Measurements from ENCODE around the gene ARL14EPL. TPM values are rescaled to one million over a fixed set of nuclear protein-coding genes. Genes with fewer than 3 reads are reported as not detected.
"Not testable (repeated sequence)": the region's sequence is repeated elsewhere in the genome, so short reads cannot be mapped to it uniquely, and the experiment has no call there.

ARL14EPL gene
- total RNA-seq, 1 donor from 2014 or later: not detected

GRCh38 chr5:116084871-116085715 lies 52.8 kb downstream of the ARL14EPL start, which contains the start of gene COMMD10:
Gene COMMD10 (plus strand): TSS chr5:116085025.
- peaks cover 7% of the 10 kb centered on the region for H3K36me3 Mint-ChIP-seq (ENCODE audit: low read depth, unreplicated experiment)
- Histone ChIP-seq H3K27me3 (ENCODE audit: insufficient read depth, low read length) (no peaks in the 10 kb centered on the region), H3K36me3 (ENCODE audit: insufficient read depth, low read length) (peaks cover 7% of the 10 kb centered on the region), H3K4me1 (ENCODE audit: insufficient read depth, low read length) (peaks cover 6% of the 10 kb centered on the region), H3K4me3 (ENCODE audit: insufficient read depth, low read depth, low read length) (peak within 1 kb of the TSS; percentile 75), H3K27ac (ENCODE audit: low read depth, low read length) (peak within 1 kb of the TSS; percentile 90), H3K4me2 (ENCODE audit: low read length) (peak within 1 kb of the TSS; percentile 87), H3K9ac (ENCODE audit: low read length) (peak within 1 kb of the TSS; percentile 92), H4K20me1 (ENCODE audit: insufficient read depth, low read length) (no peaks in the 10 kb centered on the region), H2AFZ (ENCODE audit: low read depth, low read length) (peak within 1 kb of the TSS; percentile 95), H3K79me2 (ENCODE audit: insufficient read depth, low read length) (peaks cover 27% of the 10 kb centered on the region), H3K9me3 (ENCODE audit: insufficient read depth, low read depth, low read length) (no peaks in the 10 kb centered on the region)
- peak within 1 kb of the TSS; percentile 98 for H3K4me3 Mint-ChIP-seq (ENCODE audit: unreplicated experiment)
- H3K27me3 Mint-ChIP-seq (ENCODE audit: low read depth, unreplicated experiment): no peaks in the 10 kb centered on the region
- FAIRE-seq (no peak), DNase-seq (ENCODE audit: low read depth) (peak; percentile 88)
- H3K9me3 Mint-ChIP-seq (ENCODE audit: unreplicated experiment): peaks cover 3% of the 10 kb centered on the region
- peak within 1 kb of the TSS; percentile 99 for H3K27ac Mint-ChIP-seq (ENCODE audit: unreplicated experiment)
- peaks cover 10% of the 10 kb centered on the region for H3K4me1 Mint-ChIP-seq (ENCODE audit: low read depth, unreplicated experiment)
- TF ChIP-seq EZH2 (IDR thresholded peaks at IDR 0.05; ENCODE audit: insufficient read depth, low read length): no peak
- TF ChIP-seq CTCF (IDR thresholded peaks at IDR 0.05; ENCODE audit: insufficient read depth, low read depth, low read length): no peak

- peaks cover 27% of the 10 kb centered on the region for H3K79me2 ChIP-seq (ENCODE audit: insufficient read depth, low read length)
- not testable (repeated sequence) for H3K9me3 ChIP-seq (ENCODE audit: insufficient read depth, low read depth, low read length); H3K27ac Mint-ChIP-seq (ENCODE audit: unreplicated experiment); H3K9me3 Mint-ChIP-seq (ENCODE audit: unreplicated experiment); H3K4me3 ChIP-seq (ENCODE audit: insufficient read depth, low read depth, low read length); H3K4me2 ChIP-seq (ENCODE audit: low read length); DNase-seq (ENCODE audit: low read depth); FAIRE-seq; H3K9ac ChIP-seq (ENCODE audit: low read length); H3K27me3 Mint-ChIP-seq (ENCODE audit: low read depth, unreplicated experiment); H2AFZ ChIP-seq (ENCODE audit: low read depth, low read length); H3K36me3 Mint-ChIP-seq (ENCODE audit: low read depth, unreplicated experiment); H3K36me3 ChIP-seq (ENCODE audit: insufficient read depth, low read length); H4K20me1 ChIP-seq (ENCODE audit: insufficient read depth, low read length); H3K27ac ChIP-seq (ENCODE audit: low read depth, low read length); H3K27me3 ChIP-seq (ENCODE audit: insufficient read depth, low read length); H3K4me1 ChIP-seq (ENCODE audit: insufficient read depth, low read length)
- peaks cover 14% of the 10 kb centered on the region for H3K4me1 Mint-ChIP-seq (ENCODE audit: low read depth, unreplicated experiment)
- H3K4me3 Mint-ChIP-seq (ENCODE audit: unreplicated experiment): peak overlapping the region; percentile 98
Observed at GRCh38 chr5:116086309-116086708, 54.0 kb downstream of the ARL14EPL start.

GRCh38 chr5:116088062-116088461 lies 55.8 kb downstream of the ARL14EPL start:
- Histone ChIP-seq H3K79me2 (ENCODE audit: insufficient read depth, low read length) (peaks cover 27% of the 10 kb centered on the region), H3K9ac (ENCODE audit: low read length) (no peak overlapping the region), H3K4me3 (ENCODE audit: insufficient read depth, low read depth, low read length) (no peak overlapping the region), H3K27me3 (ENCODE audit: insufficient read depth, low read length) (no peaks in the 10 kb centered on the region), H3K4me1 (ENCODE audit: insufficient read depth, low read length) (peaks cover 6% of the 10 kb centered on the region), H4K20me1 (ENCODE audit: insufficient read depth, low read length) (no peaks in the 10 kb centered on the region), H3K4me2 (ENCODE audit: low read length) (no peak overlapping the region), H3K36me3 (ENCODE audit: insufficient read depth, low read length) (peaks cover 14% of the 10 kb centered on the region), H3K27ac (ENCODE audit: low read depth, low read length) (no peak overlapping the region), H3K9me3 (ENCODE audit: insufficient read depth, low read depth, low read length) (no peaks in the 10 kb centered on the region), H2AFZ (ENCODE audit: low read depth, low read length) (no peak overlapping the region)
- DNase-seq (ENCODE audit: low read depth) (no peak), FAIRE-seq (no peak)
- Mint-ChIP-seq H3K4me3 (ENCODE audit: unreplicated experiment) (no peak overlapping the region), H3K27me3 (ENCODE audit: low read depth, unreplicated experiment) (no peaks in the 10 kb centered on the region), H3K27ac (ENCODE audit: unreplicated experiment) (no peak overlapping the region), H3K36me3 (ENCODE audit: low read depth, unreplicated experiment) (peaks cover 7% of the 10 kb centered on the region), H3K9me3 (ENCODE audit: unreplicated experiment) (peaks cover 3% of the 10 kb centered on the region), H3K4me1 (ENCODE audit: low read depth, unreplicated experiment) (peaks cover 14% of the 10 kb centered on the region)
- TF ChIP-seq CTCF (IDR thresholded peaks at IDR 0.05; ENCODE audit: insufficient read depth, low read depth, low read length) (no peak), EZH2 (IDR thresholded peaks at IDR 0.05; ENCODE audit: insufficient read depth, low read length) (no peak)
